Stimulated activated CD4-positive, alpha-beta T cell treated with anti-CD3 and anti-CD28 coated beads, Interleukin-4, amount 100 ng/mL, for 48 hours (primary cell): Measurements from ENCODE around the gene DTNB.
"Not testable (repeated sequence)": the region's sequence is repeated elsewhere in the genome, so short reads cannot be mapped to it uniquely, and the experiment has no call there.

Experiments
- DNase-seq, 2 donors: peaks; one replicate each; pipeline ENCODE4 v3.0.0-alpha.2; 2020; ENCODE audit warnings: low read depth in 2 of 2

The DTNB gene

DNA sequence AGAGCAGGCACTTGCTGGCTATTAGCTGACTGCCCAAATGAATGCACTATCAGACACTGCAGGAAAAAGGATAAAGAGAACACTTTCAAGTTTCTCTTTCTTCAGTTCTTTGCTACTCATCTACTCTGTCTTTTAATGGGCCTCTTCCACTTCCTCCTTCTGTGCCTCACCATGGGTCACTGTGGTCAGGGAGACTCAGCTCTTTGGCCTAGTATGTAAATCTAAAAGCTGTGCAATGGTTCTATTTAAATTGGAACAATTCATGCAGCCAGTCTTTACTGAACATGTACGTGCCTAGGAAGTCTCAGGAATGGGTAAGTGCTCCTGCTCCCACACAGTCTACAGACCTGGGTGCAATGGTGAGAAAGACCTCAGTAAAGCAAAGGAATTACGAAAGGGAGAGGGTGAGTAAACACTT is 252.5 kb downstream of the DTNB start:
- DNase-seq = no peak

DNA sequence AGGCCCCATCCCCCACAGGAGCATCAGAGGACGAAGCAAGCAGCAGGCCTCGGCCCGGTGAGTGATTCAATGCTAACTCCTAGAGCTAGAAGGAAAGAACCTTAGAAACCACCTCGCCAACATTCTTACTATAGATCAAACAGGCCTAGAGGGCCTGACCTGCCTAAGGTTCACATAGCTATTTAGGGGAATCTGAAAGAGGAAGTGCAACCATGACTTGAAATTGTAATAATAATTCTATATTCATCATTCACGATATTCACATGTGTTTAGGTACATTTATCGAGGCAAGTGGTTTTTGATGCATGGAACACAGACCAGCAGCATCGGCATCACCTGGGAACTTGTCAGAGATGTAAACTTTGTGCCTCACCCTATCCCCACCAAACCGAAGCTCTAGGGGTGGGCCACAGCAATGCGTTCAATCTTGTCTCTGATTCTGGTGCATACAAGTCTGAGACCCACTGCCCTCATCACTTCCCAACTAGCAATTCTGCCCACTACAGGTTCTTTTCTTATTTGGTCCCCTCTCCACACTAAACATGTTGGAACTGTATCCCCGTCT is 253.6 kb downstream of the DTNB start:
- no peak for DNase-seq

- no peak for DNase-seq
Measured at GRCh38 chr2:25418944-25419677, 254.3 kb downstream of the DTNB start.

- DNase-seq = no peak
Measured at GRCh38 chr2:25417715-25418369, 255.5 kb downstream of the DTNB start.

- no peak for DNase-seq
Measured at GRCh38 chr2:25416674-25417073, 256.7 kb downstream of the DTNB start.

- DNase-seq = no peak
Measured at GRCh38 chr2:25414781-25415180, 258.6 kb downstream of the DTNB start.

- DNase-seq = not testable (repeated sequence)
Measured at GRCh38 chr2:25413409-25413808, 260.0 kb downstream of the DTNB start.

- no peak for DNase-seq
Measured at GRCh38 chr2:25411753-25412152, 261.6 kb downstream of the DTNB start.

GRCh38 chr2:25411281-25411680 is 262.1 kb downstream of the DTNB start:
- DNase-seq = no peak

- no peak for DNase-seq
Measured at GRCh38 chr2:25410370-25410769, 263.0 kb downstream of the DTNB start.

DNA sequence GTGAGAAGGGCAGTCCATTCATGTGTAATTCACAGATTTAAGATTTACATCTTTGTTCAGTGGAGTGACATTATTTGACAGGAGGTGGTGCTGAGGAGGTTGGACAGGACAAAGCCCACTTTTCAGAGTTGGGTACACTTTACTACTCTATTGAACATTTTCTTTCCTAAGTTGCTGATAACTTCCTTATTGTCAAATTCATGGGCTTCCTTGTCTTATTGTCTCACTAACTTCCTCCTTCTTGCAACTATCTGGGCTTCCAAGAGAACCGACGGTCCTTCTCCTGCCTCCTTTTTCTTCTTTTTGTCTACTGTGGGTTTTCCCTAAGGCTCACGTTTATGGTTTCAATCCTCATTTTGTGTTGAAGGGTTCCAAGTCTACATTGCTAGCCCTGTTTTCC is 263.9 kb downstream of the DTNB start:
- no peak for DNase-seq

DNA sequence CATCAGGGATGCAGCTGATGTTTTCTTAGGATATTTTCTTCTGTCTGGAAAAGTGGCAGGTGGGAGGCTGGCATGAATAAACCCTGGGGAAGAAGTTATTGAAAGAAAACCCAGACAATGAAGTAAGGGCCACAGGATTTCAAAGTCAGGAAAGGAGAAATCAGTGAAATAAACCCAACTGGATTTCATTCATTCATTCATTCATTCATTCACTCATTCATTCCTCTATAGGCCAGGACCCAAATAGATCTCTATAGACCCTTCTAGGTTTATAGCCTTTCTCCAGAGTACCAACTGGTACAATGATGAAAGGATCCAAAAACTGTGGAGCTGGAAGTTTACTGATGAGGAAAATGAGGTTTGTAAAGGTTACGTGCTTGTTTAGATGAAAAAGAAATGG is 264.3 kb downstream of the DTNB start:
- no peak for DNase-seq

GRCh38 chr2:25405611-25406295 is 267.6 kb downstream of the DTNB start:
- no peak for DNase-seq

DNA sequence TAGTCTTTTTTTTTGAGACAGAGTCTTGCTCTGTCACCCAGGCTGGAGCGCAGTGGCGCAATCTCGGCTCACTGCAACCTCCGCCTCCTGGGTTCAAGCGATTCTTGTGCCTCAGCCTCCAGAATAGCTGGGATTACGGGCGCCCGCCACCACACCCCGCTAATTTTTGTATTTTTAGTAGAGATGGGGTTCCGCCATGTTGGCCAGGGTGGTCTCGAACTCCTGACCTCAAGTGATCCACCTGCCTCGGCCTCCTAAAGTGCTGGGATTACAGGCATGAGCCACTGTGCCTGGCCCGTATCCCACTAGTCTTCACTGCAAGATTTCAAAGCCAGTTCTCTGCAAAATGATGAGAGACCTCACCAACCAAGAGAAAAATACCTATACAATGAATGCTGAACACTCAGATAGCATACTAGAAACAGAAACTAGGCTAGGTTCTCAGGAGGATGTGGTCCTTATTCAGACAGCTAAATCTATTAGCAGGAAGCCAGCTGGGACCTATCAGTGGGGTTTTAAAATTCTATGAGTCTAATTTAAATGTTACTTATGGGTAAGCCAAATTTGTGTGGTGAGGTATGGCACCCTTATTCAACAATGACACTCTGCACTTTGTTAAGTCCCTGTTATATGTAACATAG is 270.1 kb downstream of the DTNB start:
- DNase-seq = not testable (repeated sequence)

- DNase-seq = no peak
Measured at GRCh38 chr2:25402477-25402876, 270.9 kb downstream of the DTNB start.

DNA sequence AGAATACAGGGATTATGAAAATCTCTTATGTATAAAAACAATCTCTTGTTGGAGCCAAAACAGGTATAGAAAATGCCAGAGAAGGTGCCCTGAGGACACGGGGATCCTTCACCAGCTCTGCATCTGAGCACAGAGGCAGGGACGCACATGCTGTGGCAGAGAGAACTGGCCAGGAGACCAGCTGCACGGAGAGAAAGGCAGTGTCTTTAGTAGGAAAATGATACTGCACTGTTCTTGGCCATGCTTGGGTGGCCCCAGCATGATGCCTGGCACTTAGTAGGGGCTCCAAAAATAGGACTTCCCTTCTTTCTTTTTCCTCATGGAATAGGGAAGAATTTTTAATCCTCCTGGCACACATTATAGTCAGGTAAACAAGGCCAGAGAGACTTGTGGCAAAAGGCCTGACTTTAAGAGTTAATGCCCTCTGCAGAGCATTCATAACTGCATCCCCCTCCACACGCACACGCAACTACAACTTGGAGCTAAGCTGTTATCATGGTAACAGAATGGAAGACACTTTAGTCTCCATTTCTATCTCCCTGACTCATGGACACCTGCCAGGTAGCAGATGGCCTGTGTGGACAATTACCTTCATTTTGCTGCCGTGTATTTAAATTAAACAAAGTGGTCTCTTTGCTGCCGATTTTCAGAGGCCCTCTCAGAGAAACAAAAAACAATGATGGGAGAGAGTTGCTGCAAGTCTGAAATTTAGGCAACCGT is 271.9 kb downstream of the DTNB start:
- DNase-seq = no peak

DNA sequence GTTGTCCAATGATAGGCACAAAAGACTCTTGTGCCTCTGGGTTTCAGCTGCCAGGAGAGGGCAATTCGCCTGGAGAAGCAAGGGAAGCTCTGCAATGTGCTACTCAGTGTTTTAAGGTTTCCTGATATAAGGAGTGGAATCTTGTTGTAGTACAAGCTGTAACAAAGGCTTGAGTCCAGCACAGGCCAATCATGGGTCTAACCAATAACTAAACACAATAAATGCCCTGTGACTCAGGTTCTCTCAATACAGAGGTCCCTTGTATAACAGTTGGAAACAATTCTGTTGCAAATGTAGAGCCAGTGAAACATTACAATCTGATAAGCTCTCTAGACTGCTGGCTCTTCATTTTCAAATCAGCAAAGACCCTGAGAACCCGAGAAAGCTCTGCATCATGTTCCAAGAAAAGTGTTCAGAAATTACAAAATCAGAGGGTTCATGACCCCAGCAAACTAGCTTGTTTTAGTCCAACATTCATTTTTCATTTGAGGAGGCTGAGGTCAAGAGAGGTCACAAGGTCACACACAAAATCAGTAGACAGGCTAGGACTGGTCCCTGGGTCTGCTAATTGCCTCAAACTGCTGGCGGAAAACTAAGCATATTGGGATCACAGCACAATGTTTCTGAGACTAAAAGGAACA is 272.7 kb downstream of the DTNB start:
- no peak for DNase-seq

DNA sequence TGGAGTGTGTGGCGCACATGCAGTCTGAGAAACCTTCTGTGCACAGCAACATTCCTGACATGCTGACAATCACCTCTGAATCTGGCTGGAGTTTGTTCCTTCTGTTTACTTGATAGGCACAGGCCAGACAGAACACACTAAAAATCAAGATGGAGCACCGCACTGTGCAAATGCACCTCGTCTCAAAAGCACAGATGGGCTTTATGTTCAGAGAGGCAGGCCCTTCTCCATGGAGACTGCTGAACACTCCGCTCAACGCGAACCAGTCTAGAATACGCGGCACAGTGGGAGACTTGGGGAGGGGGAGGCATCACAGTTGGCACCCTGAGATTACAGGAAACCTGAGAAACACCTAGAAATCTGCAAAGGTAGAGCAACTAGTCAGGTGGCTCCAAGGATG is 273.2 kb downstream of the DTNB start:
- no peak for DNase-seq

DNA sequence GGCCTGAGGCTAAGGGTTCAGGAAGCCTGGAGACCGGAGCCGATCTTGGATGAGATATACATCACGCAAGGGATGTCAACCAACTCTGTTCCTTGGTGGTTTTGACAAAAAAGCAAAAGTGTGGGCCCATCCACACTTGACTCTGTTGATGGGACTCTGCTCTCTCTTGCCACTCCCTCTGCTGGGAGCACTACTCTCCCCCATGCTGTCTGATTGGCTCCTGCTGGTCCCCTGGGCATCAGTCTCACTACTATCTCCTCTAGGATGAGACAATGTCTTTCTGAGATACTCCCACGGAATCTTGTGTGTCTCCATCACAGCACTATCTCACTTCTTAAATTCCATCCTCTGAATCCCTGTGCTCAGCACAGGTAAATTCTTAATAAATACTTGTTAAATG is 274.8 kb downstream of the DTNB start:
- no peak for DNase-seq

GRCh38 chr2:25397777-25398176 is 275.6 kb downstream of the DTNB start:
- no peak for DNase-seq

DNA sequence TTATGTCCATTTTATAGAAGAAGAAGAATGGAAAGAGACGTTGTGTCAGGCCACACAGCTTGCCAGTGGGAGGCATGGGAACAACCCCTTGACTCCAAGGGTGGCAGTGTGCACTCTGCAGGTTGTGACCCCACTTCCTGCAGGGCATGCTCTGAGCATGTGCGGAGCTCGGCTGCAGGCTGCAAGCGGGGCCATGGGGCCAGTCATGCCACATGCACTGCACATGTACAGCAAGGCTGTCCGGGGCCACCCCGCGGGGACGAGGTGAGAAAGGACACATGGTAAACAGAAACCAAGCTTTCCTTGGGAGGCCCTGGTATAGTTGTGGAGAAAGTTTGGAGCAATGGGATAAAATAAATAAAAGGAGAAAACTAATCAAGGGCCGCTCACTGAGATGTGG is 284.2 kb downstream of the DTNB start:
- DNase-seq = no peak
